CD14-positive monocyte (primary cell): ENCODE data around the gene NTM. TPM values are rescaled to one million over a fixed set of nuclear protein-coding genes. Genes with fewer than 3 reads are reported as not detected.

ENCODE experiments used
- DNase-seq, 3 donors: peaks; one replicate each; pipeline ENCODE4 v3.0.0-alpha.2; 2011 to 2022
- H2AFZ ChIP-seq: 2 replicates; pipeline ENCODE4 v1.6.0; 2012; ENCODE audit warnings: mild to moderate bottlenecking, low read depth, low read length, inconsistent platforms; ENCODE audit not compliant: insufficient read depth, poor library complexity, severe bottlenecking
- H3K27ac ChIP-seq, 2 donors: 1 replicate in 1 of 2; 2 replicates in 1 of 2; pipeline ENCODE4 v1.5.1; 2012 to 2013; ENCODE audit warnings: low read length in 2 of 2, control low read depth in 1 of 2, inconsistent platforms in 1 of 2, low read depth in 1 of 2, mild to moderate bottlenecking in 1 of 2
- H3K27me3 ChIP-seq, 2 donors: one replicate each; pipeline versions ENCODE4 v1.6.0 to v1.6.1; 2011 to 2013; ENCODE audit warnings: low read length in 2 of 2; ENCODE audit not compliant: control insufficient read depth in 2 of 2, insufficient read depth in 2 of 2
- H3K36me3 ChIP-seq, 2 donors: replicated peaks in 1 of 2; 1 replicate in 1 of 2; 2 replicates in 1 of 2; pipeline versions ENCODE4 v1.5.1 to v1.6.1; 2012 to 2013; ENCODE audit warnings: low read length in 2 of 2, control low read depth in 1 of 2, inconsistent platforms in 1 of 2, mild to moderate bottlenecking in 1 of 2; ENCODE audit not compliant: insufficient read depth in 2 of 2, control insufficient read depth in 1 of 2
- H3K4me1 ChIP-seq, 2 donors: 1 replicate in 1 of 2; 2 replicates in 1 of 2; pipeline versions ENCODE4 v1.5.1 to v1.6.1; 2012 to 2013; ENCODE audit warnings: low read length in 2 of 2, control low read depth in 1 of 2, inconsistent platforms in 1 of 2, mild to moderate bottlenecking in 1 of 2, moderate library complexity in 1 of 2; ENCODE audit not compliant: insufficient read depth in 2 of 2, control insufficient read depth in 1 of 2
- H3K4me2 ChIP-seq: replicated peaks from 2 replicates; pipeline ENCODE3; 2012; ENCODE audit warnings: low read length, moderate library complexity, mild to moderate bottlenecking; ENCODE audit not compliant: poor library complexity, severe bottlenecking; ENCODE audit errors: extremely low read depth
- H3K4me3 ChIP-seq, 3 experiments: fragments of 200-600 bp in 1 of 3; sonication (generic) in 1 of 3; replicated peaks in 1 of 3; 1 replicate in 2 of 3; 2 replicates in 1 of 3; pipeline ENCODE4 v1.5.1; 2011 to 2013; ENCODE audit warnings: low read length in 3 of 3, mild to moderate bottlenecking in 3 of 3, control low read depth in 2 of 3, low read depth in 2 of 3, inconsistent platforms in 1 of 3, moderate library complexity in 1 of 3
- H3K79me2 ChIP-seq: 2 replicates; pipeline ENCODE4 v1.6.0; 2012; ENCODE audit warnings: mild to moderate bottlenecking, control low read depth, inconsistent platforms, low read length, moderate library complexity; ENCODE audit not compliant: insufficient read depth
- H3K9ac ChIP-seq: 2 replicates; pipeline ENCODE4 v1.6.0; 2017; ENCODE audit warnings: low read length, mild to moderate bottlenecking; ENCODE audit not compliant: insufficient read depth, poor library complexity, severe bottlenecking
- H3K9me3 ChIP-seq, 2 donors: replicated peaks in 1 of 2; 1 replicate in 1 of 2; 2 replicates in 1 of 2; pipeline versions ENCODE4 v1.5.1 to v1.6.1; 2012 to 2013; ENCODE audit warnings: low read length in 2 of 2, control low read depth in 1 of 2; ENCODE audit not compliant: control insufficient read depth in 1 of 2, insufficient read depth in 1 of 2
- H4K20me1 ChIP-seq: 2 replicates; pipeline ENCODE4 v1.6.0; 2012; ENCODE audit warnings: mild to moderate bottlenecking, low read length, control low read depth, moderate library complexity; ENCODE audit not compliant: insufficient read depth
- H3K27ac Mint-ChIP-seq, 7 donors: one replicate each; pipeline ENCODE4 v1.8.0; 2020; ENCODE audit warnings: mild to moderate bottlenecking in 7 of 7, mixed read lengths in 7 of 7, moderate library complexity in 6 of 7, inconsistent platforms in 2 of 7
- H3K27me3 Mint-ChIP-seq, 3 donors: one replicate each; pipeline ENCODE4 v1.8.0; 2021 to 2022; ENCODE audit warnings: low read depth in 3 of 3, mild to moderate bottlenecking in 3 of 3, mixed read lengths in 3 of 3, moderate library complexity in 3 of 3, inconsistent platforms in 1 of 3
- H3K36me3 Mint-ChIP-seq, 2 donors: one replicate each; pipeline ENCODE4 v1.8.0; 2020; ENCODE audit warnings: mixed read lengths in 2 of 2, inconsistent platforms in 1 of 2, mild to moderate bottlenecking in 1 of 2
- H3K4me1 Mint-ChIP-seq: one replicate; pipeline ENCODE4 v1.8.0; 2020; ENCODE audit warnings: mild to moderate bottlenecking, mixed read lengths
- H3K4me3 Mint-ChIP-seq, 2 donors: one replicate each; pipeline ENCODE4 v1.8.0; 2020; ENCODE audit warnings: mild to moderate bottlenecking in 2 of 2, mixed read lengths in 2 of 2, moderate library complexity in 1 of 2
- H3K9me3 Mint-ChIP-seq, 7 donors: one replicate each; pipeline ENCODE4 v1.8.0; 2020 to 2022; ENCODE audit warnings: mixed read lengths in 7 of 7, mild to moderate bottlenecking in 6 of 7, moderate library complexity in 6 of 7, inconsistent platforms in 2 of 7
- CTCF ChIP-seq: fragments of 200-600 bp; IDR thresholded peaks from one replicate; pipeline ENCODE4 v1.8.0; 2022; ENCODE audit warnings: antibody characterized with exemption, mild to moderate bottlenecking
- WGBS: methylation state at CpG from one replicate; pipeline ENCODE4 v1.1.5; 2013; ENCODE audit warnings: missing lambda C conversion rate; ENCODE audit not compliant: insufficient coverage; 5-methylcytosine and 5-hydroxymethylcytosine counted together
- intact Hi-C, 2 donors: fragments of 100-400 bp; cut with micrococcal nuclease; formaldehyde crosslinking; loops; one replicate each; pipeline versions ENCODE4 v1.15.0 to v1.15.1; 2023
- polyA plus RNA-seq, 3 donors: library from polyadenylated mRNA; depleted of rRNA in 1 of 3; unstranded in 2 of 3; stranded (reverse) in 1 of 3; fragments of 300-500 nt in 2 of 3; fragments of >200 nt in 1 of 3; fragmentation: Illumina TruSeq in 2 of 3; gene quantifications; 1 replicate in 2 of 3; 2 replicates in 1 of 3; pipeline ENCODE4 v1.2.3, GENCODE V29; 2012 to 2021

The NTM gene
- polyA plus RNA-seq, 3 donors = not detected

DNA sequence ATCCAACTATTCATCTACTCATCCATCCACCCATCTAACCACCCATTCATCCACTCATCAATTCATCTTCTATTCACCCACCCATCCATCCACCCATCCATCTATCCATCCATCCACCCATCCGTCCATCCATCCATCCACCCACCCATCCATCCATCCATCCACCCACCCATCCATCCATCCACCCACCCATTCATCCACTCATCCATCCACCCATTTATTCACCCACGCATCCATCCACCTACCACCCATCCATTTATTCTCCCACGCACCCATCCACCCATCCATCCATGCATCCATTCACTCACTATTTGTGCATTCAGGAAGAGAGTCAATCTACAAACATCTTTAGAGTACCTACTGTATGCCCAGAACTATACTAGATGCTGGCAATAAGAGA lies 482.3 kb downstream of the NTM start:
- intact Hi-C loops = no loop called here
- H4K20me1 ChIP-seq = no peaks in the 10 kb centered on the region
- no peak overlapping the region for H3K9ac ChIP-seq
- H3K36me3 ChIP-seq = no peaks in the 10 kb centered on the region
- no peaks in the 10 kb centered on the region for H3K27me3 ChIP-seq
- no peak overlapping the region for H3K4me3 ChIP-seq
- H3K79me2 ChIP-seq = no peaks in the 10 kb centered on the region
- WGBS = 92% methylated on average over 3 of the region's 3 CpGs
- no peak overlapping the region for H3K27ac ChIP-seq
- Mint-ChIP-seq H3K9me3 (no peaks in the 10 kb centered on the region), H3K4me1 (peaks cover 5% of the 10 kb centered on the region), H3K27ac (no peak overlapping the region), H3K27me3 (peaks cover 0 to 4% (median 0%) of the 10 kb centered on the region in 3 donors), H3K4me3 (no peak overlapping the region), H3K36me3 (no peaks in the 10 kb centered on the region)
- TF ChIP-seq CTCF = no peak
- no peak overlapping the region for H2AFZ ChIP-seq
- no peak overlapping the region for H3K4me2 ChIP-seq
- DNase-seq = no peak
- H3K4me1 ChIP-seq = peaks cover 0 to 7% of the 10 kb centered on the region in 2 donors
- H3K9me3 ChIP-seq = no peaks in the 10 kb centered on the region

GRCh38 chr11:131854391-131854790 lies 484.0 kb downstream of the NTM start:
- no peak overlapping the region for H3K27ac ChIP-seq
- H3K79me2 ChIP-seq = no peaks in the 10 kb centered on the region
- no peaks in the 10 kb centered on the region for H3K9me3 ChIP-seq
- no peak for TF ChIP-seq CTCF
- H3K4me1 ChIP-seq = peaks cover 0 to 7% of the 10 kb centered on the region in 2 donors
- no peaks in the 10 kb centered on the region for H3K36me3 Mint-ChIP-seq
- H3K4me3 Mint-ChIP-seq = no peak overlapping the region
- no peaks in the 10 kb centered on the region for H3K27me3 ChIP-seq
- H3K36me3 ChIP-seq = no peaks in the 10 kb centered on the region
- DNase-seq = no peak
- no peak overlapping the region for H3K9ac ChIP-seq
- peak overlapping the region; percentile 3 for H2AFZ ChIP-seq
- H3K27ac Mint-ChIP-seq = no peak overlapping the region
- peaks cover 5% of the 10 kb centered on the region for H3K4me1 Mint-ChIP-seq
- H3K4me2 ChIP-seq = no peak overlapping the region
- H3K4me3 ChIP-seq = no peak overlapping the region
- no peaks in the 10 kb centered on the region for H3K9me3 Mint-ChIP-seq
- H3K27me3 Mint-ChIP-seq = peaks cover 0 to 2% (median under 1%) of the 10 kb centered on the region in 3 donors
- WGBS = 47% methylated on average over 3 of the region's 4 CpGs
- intact Hi-C loops = no loop called here
- H4K20me1 ChIP-seq = no peaks in the 10 kb centered on the region
